Measurements from ENCODE around the gene CADM1.

The CADM1 gene

GRCh38 chr11:115124786-115125185 is 379.4 kb downstream of the CADM1 start:
- Mint-ChIP-seq H3K4me3 (no peak overlapping the region), H3K9me3 (peaks cover 2% of the 10 kb centered on the region), H3K27ac (no peak overlapping the region), H3K36me3 (no peaks in the 10 kb centered on the region), H3K4me1 (peaks cover 6% of the 10 kb centered on the region), H3K27me3 (peaks cover 4% of the 10 kb centered on the region)
- DNase-seq (ENCODE audit: low spot score in 2 of 2) (no peak), ATAC-seq (ENCODE audit: low read depth) (no peak)

- Mint-ChIP-seq H3K27me3 (peaks cover 6% of the 10 kb centered on the region), H3K4me1 (peaks cover 6% of the 10 kb centered on the region), H3K27ac (no peak overlapping the region), H3K36me3 (no peaks in the 10 kb centered on the region), H3K9me3 (peaks cover 2% of the 10 kb centered on the region), H3K4me3 (no peak overlapping the region)
- ATAC-seq (ENCODE audit: low read depth): no peak
- no peak for DNase-seq (ENCODE audit: low spot score in 2 of 2)
Observed at GRCh38 chr11:115123641-115124040, 380.6 kb downstream of the CADM1 start.

GRCh38 chr11:115122274-115122673 is 381.9 kb downstream of the CADM1 start:
- Mint-ChIP-seq H3K27me3 (peaks cover 6% of the 10 kb centered on the region), H3K36me3 (no peaks in the 10 kb centered on the region), H3K9me3 (peaks cover 2% of the 10 kb centered on the region), H3K27ac (no peak overlapping the region), H3K4me3 (no peak overlapping the region), H3K4me1 (peaks cover 6% of the 10 kb centered on the region)
- DNase-seq (ENCODE audit: low spot score in 2 of 2) (no peak), ATAC-seq (ENCODE audit: low read depth) (no peak)
